Measurements from ENCODE around the gene SCAF1. TPM values are rescaled to one million over a fixed set of nuclear protein-coding genes. Genes with fewer than 3 reads are reported as not detected.
"Not testable (repeated sequence)": the region's sequence is repeated elsewhere in the genome, so short reads cannot be mapped to it uniquely, and the experiment has no call there.

The SCAF1 gene
- total RNA-seq, 1 donor from 2014 or later = 90.7 TPM

DNA sequence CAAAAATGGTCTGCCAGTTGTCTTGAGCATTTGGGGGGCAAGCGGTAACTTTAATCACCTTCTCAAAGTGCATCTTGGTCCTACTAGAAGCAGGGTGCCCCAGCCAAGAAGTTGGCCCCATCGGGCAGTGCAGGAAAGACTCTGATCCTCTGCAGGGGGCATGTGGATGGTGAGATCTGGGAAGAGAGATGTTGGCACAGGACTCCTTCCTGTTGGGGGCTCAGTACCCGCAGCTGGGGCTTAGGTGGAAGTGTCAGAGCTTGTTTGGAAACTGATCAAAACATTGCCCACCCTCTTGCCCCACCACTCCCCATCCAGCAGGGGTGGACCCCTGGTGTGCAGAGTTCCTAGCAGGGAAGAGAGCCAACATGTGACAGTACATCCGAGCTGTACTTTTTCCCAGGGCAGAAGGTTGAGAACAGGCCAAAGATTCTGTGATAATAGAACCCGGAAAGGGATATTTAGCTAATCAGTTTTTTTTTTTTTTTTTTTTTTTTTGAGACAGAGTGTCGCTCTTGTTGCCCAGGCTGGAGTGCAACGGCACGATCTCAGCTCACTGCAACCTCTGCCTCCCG is 10.9 kb upstream of the SCAF1 start:
- Mint-ChIP-seq H3K36me3 (ENCODE audit: insufficient read depth) (peaks cover 9% of the 10 kb centered on the region), H3K4me3 (ENCODE audit: low read depth) (no peak overlapping the region), H3K4me1 (ENCODE audit: low read depth) (peaks cover 5% of the 10 kb centered on the region), H3K9me3 (ENCODE audit: low read depth) (no peaks in the 10 kb centered on the region), H3K27ac (peak overlapping the region; percentile 25), H3K27me3 (peaks cover 8% of the 10 kb centered on the region)
- no peak for DNase-seq (ENCODE audit: low spot score, unreplicated experiment)
- TF ChIP-seq, protein P1, sequence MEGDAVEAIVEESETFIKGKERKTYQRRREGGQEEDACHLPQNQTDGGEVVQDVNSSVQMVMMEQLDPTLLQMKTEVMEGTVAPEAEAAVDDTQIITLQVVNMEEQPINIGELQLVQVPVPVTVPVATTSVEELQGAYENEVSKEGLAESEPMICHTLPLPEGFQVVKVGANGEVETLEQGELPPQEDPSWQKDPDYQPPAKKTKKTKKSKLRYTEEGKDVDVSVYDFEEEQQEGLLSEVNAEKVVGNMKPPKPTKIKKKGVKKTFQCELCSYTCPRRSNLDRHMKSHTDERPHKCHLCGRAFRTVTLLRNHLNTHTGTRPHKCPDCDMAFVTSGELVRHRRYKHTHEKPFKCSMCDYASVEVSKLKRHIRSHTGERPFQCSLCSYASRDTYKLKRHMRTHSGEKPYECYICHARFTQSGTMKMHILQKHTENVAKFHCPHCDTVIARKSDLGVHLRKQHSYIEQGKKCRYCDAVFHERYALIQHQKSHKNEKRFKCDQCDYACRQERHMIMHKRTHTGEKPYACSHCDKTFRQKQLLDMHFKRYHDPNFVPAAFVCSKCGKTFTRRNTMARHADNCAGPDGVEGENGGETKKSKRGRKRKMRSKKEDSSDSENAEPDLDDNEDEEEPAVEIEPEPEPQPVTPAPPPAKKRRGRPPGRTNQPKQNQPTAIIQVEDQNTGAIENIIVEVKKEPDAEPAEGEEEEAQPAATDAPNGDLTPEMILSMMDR (IDR thresholded peaks at IDR 0.05; ENCODE audit: unreplicated experiment) = no peak

GRCh38 chr19:49631610-49632192 is 10.3 kb upstream of the SCAF1 start:
- Mint-ChIP-seq H3K4me3 (ENCODE audit: low read depth) (no peak overlapping the region), H3K27ac (peak overlapping the region; percentile 73), H3K9me3 (ENCODE audit: low read depth) (no peaks in the 10 kb centered on the region)

GRCh38 chr19:49632576-49632975 is 9.4 kb upstream of the SCAF1 start:
- TF ChIP-seq, protein P1 (IDR thresholded peaks at IDR 0.05; ENCODE audit: unreplicated experiment) = no peak
- H3K27ac Mint-ChIP-seq = no peak overlapping the region
- no peaks in the 10 kb centered on the region for H3K9me3 Mint-ChIP-seq (ENCODE audit: low read depth)
- H3K4me3 Mint-ChIP-seq (ENCODE audit: low read depth) = no peak overlapping the region
- no peak for DNase-seq (ENCODE audit: low spot score, unreplicated experiment)
- H3K4me1 Mint-ChIP-seq (ENCODE audit: low read depth) = peaks cover 3% of the 10 kb centered on the region
- peaks cover 15% of the 10 kb centered on the region for H3K27me3 Mint-ChIP-seq
- peaks cover 5% of the 10 kb centered on the region for H3K36me3 Mint-ChIP-seq (ENCODE audit: insufficient read depth)

More at GRCh38 chr19:49631610-49632192, 10.3 kb upstream of the SCAF1 start:
- no peak for DNase-seq (ENCODE audit: low spot score, unreplicated experiment)
- Mint-ChIP-seq H3K4me1 (ENCODE audit: low read depth) (peaks cover 3% of the 10 kb centered on the region), H3K36me3 (ENCODE audit: insufficient read depth) (peaks cover 7% of the 10 kb centered on the region), H3K27me3 (peaks cover 12% of the 10 kb centered on the region)
- TF ChIP-seq, protein P1 (IDR thresholded peaks at IDR 0.05; ENCODE audit: unreplicated experiment) = no peak

GRCh38 chr19:49633273-49633672 is 8.7 kb upstream of the SCAF1 start:
- Mint-ChIP-seq H3K27me3 (peaks cover 19% of the 10 kb centered on the region), H3K27ac (peak overlapping the region; percentile 33)
- H3K9me3 Mint-ChIP-seq (ENCODE audit: low read depth); DNase-seq (ENCODE audit: low spot score, unreplicated experiment); H3K4me1 Mint-ChIP-seq (ENCODE audit: low read depth); H3K4me3 Mint-ChIP-seq (ENCODE audit: low read depth); H3K36me3 Mint-ChIP-seq (ENCODE audit: insufficient read depth): not testable (repeated sequence)

DNA sequence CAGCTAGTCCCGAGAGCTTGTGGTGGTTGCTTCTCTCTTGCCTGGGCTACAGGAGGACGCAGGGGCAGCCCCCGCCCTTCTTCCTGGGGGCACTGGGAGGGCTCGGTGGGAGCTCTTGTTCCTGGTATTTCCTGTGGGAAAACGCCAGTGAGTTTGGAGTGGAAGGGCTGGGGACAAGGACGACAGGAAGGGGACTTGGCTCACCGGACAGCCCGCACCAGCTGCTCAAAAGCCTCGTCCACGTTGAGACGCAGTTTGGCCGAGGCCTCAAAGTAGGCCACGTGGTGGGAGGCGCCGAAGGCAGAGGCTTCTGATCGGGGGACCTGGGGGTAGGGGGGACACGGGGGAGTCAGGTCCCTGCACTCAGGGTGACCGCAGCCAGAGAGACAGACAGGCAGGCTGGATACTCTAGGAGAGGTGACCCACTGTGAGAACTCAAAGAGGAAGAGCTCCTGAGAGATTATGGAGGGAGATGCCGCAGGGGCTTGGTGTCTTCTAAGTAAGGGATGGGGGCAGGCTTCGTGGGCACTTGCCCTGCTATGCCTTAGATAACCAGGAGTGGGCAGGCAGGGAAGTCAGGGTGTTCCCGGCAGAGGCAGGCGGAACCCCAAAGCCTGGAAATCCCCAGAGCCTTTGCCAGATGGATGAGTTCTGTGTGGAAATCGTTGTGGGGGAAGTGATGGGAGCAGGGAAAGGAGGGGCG is 6.3 kb upstream of the SCAF1 start:
- Mint-ChIP-seq H3K36me3 (ENCODE audit: insufficient read depth) (no peaks in the 10 kb centered on the region), H3K9me3 (ENCODE audit: low read depth) (no peaks in the 10 kb centered on the region), H3K4me3 (ENCODE audit: low read depth) (no peak overlapping the region), H3K4me1 (ENCODE audit: low read depth) (peaks cover 18% of the 10 kb centered on the region), H3K27me3 (peaks cover 33% of the 10 kb centered on the region), H3K27ac (peak overlapping the region; percentile 81)
- TF ChIP-seq, protein P1 (IDR thresholded peaks at IDR 0.05; ENCODE audit: unreplicated experiment) = no peak
- no peak for DNase-seq (ENCODE audit: low spot score, unreplicated experiment)
